A673 (cell line): ENCODE results near the gene CSNK1A1L.

Experiments used
- EZH2 ChIP-seq: fragments of 200-600 bp; sonication (generic); IDR thresholded peaks from 2 replicates; pipeline ENCODE4 v1.6.1; 2017; ENCODE audit warnings: borderline replicate concordance, low read depth, mild to moderate bottlenecking, mixed read lengths, antibody characterized with exemption, low read length; ENCODE audit not compliant: poor library complexity, severe bottlenecking
- TF ChIP-seq, protein P1 (sequence below): fragments of 300-800, 200-600 bp; sonication (generic); conservative IDR thresholded peaks from 2 replicates; pipeline ENCODE4 v1.5.1; 2017; ENCODE audit warnings: low read depth, mild to moderate bottlenecking, antibody characterized with exemption, low read length, moderate library complexity, mixed read lengths

DNA sequence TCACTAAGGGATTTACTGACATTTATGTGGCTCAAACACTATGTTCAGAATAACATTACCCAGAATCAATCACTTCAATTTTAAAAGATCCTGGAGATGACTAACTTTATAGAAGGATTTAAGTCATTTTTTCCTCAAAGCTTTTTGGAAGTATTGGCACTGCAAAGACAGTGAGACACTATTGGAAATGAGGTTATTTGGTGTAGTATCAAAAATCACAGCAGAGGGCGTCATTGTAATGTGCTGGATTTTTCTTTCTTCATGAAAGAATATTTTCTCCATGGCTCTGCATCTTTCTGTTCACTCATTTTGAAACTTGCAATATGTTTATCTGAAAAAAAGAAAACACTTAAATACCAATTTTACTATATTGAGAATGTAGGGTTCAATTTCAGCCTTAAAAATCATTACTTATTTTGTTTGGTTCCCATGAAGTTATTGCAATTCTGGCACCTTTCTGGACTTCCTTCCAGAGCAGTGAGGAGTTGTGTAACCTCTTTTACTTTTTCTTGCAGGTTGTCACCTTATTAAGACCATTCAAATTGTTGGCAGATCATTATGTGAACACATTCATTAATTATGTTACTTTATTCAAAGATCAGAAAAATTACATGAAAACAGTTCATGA is 3.7 kb upstream of the CSNK1A1L start:
- no peak for TF ChIP-seq EZH2
- TF ChIP-seq, protein P1, sequence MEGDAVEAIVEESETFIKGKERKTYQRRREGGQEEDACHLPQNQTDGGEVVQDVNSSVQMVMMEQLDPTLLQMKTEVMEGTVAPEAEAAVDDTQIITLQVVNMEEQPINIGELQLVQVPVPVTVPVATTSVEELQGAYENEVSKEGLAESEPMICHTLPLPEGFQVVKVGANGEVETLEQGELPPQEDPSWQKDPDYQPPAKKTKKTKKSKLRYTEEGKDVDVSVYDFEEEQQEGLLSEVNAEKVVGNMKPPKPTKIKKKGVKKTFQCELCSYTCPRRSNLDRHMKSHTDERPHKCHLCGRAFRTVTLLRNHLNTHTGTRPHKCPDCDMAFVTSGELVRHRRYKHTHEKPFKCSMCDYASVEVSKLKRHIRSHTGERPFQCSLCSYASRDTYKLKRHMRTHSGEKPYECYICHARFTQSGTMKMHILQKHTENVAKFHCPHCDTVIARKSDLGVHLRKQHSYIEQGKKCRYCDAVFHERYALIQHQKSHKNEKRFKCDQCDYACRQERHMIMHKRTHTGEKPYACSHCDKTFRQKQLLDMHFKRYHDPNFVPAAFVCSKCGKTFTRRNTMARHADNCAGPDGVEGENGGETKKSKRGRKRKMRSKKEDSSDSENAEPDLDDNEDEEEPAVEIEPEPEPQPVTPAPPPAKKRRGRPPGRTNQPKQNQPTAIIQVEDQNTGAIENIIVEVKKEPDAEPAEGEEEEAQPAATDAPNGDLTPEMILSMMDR = peak; percentile 86
